SK-N-MC (cell line): ENCODE results near the gene ABI3BP.

Experiments used
- EZH2 ChIP-seq: fragments of 200-600 bp; sonication (generic); IDR thresholded peaks from one replicate; pipeline ENCODE4 v1.6.1; 2017; ENCODE audit warnings: antibody characterized with exemption
- FOXP2 ChIP-seq: optimal IDR thresholded peaks from 2 replicates; pipeline ENCODE3; 2011; ENCODE audit warnings: mild to moderate bottlenecking, moderate library complexity; ENCODE audit not compliant: insufficient read depth; ENCODE audit errors: extremely low read length, control extremely low read depth
- POLR2AphosphoS5 ChIP-seq: IDR thresholded peaks from 2 replicates; pipeline ENCODE4 v1.6.1; 2012; ENCODE audit warnings: mild to moderate bottlenecking, low read depth, low read length, borderline replicate concordance

- TF ChIP-seq POLR2AphosphoS5 = no peak
- no peak for TF ChIP-seq EZH2
- TF ChIP-seq FOXP2 = no peak
Measured at GRCh38 chr3:100988080-100988479, 5.1 kb downstream of the ABI3BP start.
